ENCODE results near the gene PALLD.
"Not testable (repeated sequence)": the region's sequence is repeated elsewhere in the genome, so short reads cannot be mapped to it uniquely, and the experiment has no call there.

PALLD gene

DNA sequence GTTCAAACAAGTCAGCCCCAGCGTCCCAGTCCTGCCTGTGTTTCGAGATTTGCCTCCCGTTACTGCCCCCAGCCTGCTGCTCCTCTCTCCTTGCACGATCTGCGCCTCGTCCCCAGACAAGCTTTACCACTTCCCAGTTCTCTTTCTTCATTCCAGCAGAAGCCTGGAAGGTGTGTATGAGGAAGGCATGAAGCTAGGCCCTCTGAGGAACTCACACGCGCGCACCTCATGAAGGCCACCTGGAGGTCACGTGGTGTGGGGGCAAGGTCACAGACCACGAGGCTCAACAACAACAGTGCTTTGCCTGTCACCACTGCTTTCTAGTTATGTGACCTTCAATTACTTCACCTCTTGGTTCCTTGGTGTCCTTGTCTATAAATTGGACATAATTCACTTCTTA, 181.0 kb downstream of the PALLD start:
- DNase-seq (ENCODE audit: low read depth, low spot score), result no peak

DNA sequence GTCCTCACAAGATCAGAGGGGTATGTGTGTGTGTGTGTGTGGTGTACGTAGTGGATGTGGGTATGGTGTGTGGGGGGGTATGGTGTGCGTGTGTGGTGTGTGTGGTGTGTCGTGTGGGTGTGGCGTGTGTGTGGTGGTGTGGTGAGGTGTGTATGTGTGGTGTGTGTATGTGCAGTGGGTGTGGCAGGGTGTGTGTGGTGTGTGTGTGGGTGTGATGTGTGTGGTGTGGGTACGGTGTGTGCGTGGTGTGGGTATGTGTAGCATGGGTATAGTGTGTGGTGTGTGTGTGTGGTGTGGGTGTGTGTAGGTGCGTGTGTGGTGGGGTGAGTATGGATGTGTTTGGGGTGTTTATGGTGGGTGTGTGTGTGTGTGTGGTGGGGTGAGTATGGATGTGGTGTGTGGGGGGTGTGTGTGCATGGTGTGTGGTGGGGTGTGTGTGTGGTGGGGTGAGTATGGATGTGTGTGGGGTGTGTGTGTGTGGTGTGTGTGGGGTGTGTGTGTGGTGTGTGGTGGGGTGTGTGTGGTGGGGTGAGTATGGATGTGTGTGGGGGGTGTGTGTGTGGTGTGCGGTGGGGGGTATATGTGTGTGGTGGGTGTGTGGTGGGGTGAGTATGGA, 182.0 kb downstream of the PALLD start:
- no peak overlapping the region for H3K4me3 ChIP-seq (ENCODE audit: low read length)
- no peak for DNase-seq (ENCODE audit: low read depth, low spot score)

More for the DNA sequence above, 181.0 kb downstream of the PALLD start:
- no peak overlapping the region for H3K4me3 ChIP-seq (ENCODE audit: low read length)

DNA sequence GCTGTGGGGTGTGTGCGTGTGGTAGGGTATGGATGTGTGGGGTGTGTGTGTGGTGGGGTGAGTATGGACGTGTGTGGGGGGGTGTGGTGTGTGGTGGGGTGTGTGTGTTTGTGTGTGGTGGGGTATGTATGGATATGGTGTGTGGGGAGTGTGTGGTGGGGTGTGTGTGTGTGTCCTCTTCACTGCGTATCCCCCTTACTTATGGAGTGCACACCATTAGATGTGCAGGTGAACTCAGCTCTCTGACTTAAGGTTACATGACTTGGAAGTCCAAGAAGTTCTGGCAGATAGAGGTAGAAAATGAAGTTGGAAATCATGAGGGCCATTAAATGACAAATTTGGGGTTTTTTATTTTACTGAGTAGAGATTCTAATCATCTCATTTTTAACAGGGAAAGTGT, 182.5 kb downstream of the PALLD start:
- no peak overlapping the region for H3K4me3 ChIP-seq (ENCODE audit: low read length)
- DNase-seq (ENCODE audit: low read depth, low spot score), result no peak

DNA sequence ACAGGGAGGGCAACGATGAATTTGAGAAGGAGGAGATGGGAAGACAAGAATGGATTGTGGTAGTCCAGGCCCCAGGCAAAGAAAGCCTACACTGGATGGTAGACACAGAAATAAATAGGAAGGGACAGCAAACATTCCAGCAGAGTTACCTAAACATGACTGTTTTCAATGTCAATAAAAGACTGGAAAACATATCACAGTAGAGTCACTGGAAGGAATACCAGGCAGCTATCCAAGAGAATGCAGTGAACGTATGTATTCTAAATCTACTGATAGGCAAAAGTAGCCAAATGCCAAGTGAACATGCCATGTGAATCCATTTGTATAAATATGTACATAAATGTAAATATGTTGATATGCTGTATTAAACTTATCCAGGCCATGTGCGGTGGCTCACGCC, 183.0 kb downstream of the PALLD start:
- DNase-seq (ENCODE audit: low read depth, low spot score), result no peak
- no peak overlapping the region for H3K4me3 ChIP-seq (ENCODE audit: low read length)

GRCh38 chr4:168682898-168683500, 186.1 kb downstream of the PALLD start:
- no peak overlapping the region for H3K4me3 ChIP-seq (ENCODE audit: low read length)
- DNase-seq (ENCODE audit: low read depth, low spot score), result no peak

DNA sequence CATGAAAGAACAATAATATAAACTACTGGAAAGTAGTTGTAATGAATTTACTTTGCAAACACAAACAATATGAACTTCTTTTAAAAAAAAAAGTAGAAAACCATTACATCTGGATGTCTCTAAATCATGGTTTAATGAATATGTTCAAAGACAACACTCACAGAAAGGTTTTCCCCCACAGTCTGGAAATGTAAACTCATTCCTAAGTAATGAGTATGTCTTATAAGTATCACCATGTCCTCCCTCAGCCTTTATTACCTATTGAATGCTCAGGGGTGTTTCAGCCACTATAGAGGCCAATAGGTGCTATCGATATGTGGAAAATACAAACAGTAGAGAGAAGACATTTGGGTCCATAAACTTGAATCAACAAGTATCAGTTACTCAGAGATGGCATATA, 186.7 kb downstream of the PALLD start:
- no peak overlapping the region for H3K4me3 ChIP-seq (ENCODE audit: low read length)
- DNase-seq (ENCODE audit: low read depth, low spot score), result no peak

DNA sequence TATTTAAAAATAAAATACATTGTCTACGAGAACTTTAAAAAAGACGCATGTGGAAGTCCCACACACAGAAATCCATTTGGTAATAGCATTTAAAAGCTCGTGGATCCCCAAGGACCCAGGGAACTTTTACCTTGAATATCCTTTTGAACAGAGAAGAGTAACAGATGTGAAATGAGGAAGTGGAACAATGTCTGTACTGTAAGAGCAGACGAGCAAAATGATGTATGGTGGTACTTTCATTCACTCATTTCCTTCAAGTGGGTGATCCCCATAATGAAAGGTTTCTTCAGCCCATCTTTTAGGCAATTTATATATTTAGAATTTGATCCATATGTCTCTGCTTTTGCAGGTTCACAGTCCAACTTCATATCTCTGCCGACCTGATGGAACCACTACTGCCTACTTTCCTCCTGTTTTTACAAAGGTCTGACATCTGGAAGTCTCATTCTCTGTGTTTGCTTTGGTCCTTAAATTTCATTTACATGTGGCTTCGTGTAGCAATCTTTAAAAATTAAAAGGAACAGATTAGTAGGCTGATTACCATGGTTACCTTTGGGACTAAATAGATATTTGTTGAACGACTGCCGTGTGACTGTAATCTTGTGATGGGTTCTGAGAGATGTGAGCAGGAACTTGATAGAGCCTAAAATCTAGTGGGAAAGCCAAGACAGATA, 188.4 kb downstream of the PALLD start:
- DNase-seq (ENCODE audit: low read depth, low spot score), result no peak
- no peak overlapping the region for H3K4me3 ChIP-seq (ENCODE audit: low read length)

GRCh38 chr4:168688584-168688983, 191.7 kb downstream of the PALLD start:
- no peak overlapping the region for H3K4me3 ChIP-seq (ENCODE audit: low read length)
- no peak for DNase-seq (ENCODE audit: low read depth, low spot score)

- DNase-seq (ENCODE audit: low read depth, low spot score), result no peak
- no peak overlapping the region for H3K4me3 ChIP-seq (ENCODE audit: low read length)
Measured at GRCh38 chr4:168689791-168690190, 192.9 kb downstream of the PALLD start.

GRCh38 chr4:168690199-168690598, 193.3 kb downstream of the PALLD start:
- H3K4me3 ChIP-seq (ENCODE audit: low read length), result no peak overlapping the region
- no peak for DNase-seq (ENCODE audit: low read depth, low spot score)

GRCh38 chr4:168691631-168692369, 194.9 kb downstream of the PALLD start:
- no peak overlapping the region for H3K4me3 ChIP-seq (ENCODE audit: low read length)
- DNase-seq (ENCODE audit: low read depth, low spot score), result no peak

- no peak for DNase-seq (ENCODE audit: low read depth, low spot score)
- H3K4me3 ChIP-seq (ENCODE audit: low read length), result no peak overlapping the region
Measured at GRCh38 chr4:168693750-168694490, 197.1 kb downstream of the PALLD start.

DNA sequence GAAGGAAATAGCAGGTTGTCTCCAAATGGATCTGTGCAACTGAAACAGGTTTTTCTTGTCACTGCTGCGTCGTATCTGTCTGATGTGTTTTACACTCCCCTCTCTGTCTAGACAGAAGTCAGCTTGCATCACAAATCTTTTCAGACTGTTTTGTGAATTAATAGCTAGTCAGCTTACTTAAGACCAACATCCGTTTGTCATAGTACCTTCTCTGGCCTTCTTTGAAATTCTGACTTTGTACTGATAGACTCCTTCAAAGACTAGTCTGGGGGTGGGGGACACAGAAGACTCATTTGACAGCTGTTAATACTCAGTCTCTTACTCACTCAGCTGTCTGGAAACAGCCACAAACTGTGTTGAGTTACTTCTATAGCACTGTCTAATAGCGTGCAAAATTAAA, 197.8 kb downstream of the PALLD start:
- no peak for DNase-seq (ENCODE audit: low read depth, low spot score)
- H3K4me3 ChIP-seq (ENCODE audit: low read length), result no peak overlapping the region

DNA sequence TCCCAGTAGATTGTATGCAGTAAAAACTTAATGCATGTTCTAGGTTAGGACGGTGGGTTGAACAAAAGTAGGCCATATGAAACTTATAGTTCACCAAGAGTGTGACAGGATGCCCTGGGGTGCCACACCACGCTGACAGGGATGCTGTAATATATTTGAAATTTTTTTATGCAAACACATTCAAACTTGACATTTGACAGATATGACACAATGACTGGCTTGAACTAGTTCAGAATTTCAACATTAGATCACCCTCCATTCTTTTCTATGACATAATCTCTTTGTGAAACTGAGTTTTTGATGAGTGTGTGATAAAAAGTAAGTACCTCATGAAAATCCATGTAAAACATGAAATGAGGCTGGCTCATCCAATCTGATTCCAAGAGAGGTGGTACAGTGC, 198.4 kb downstream of the PALLD start:
- no peak for DNase-seq (ENCODE audit: low read depth, low spot score)
- H3K4me3 ChIP-seq (ENCODE audit: low read length), result no peak overlapping the region

DNA sequence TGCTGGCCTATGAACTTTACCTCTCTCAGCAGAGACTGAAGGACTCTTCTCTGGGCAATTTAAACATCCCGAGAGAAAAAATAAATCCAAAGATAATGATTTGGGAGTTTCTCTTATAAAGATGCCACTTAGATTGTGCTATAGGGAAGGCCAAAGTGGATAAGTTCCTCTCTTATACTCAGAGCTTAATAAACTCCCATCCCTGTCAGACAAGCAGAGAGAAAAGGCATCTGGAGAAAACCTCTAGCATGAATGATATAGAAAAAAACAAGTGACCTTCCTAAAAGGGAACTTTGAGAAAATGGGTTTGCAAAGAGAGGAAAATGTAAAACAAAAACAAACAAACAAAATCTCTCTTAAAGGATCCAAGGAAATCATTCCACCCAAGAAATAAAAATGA, 199.4 kb downstream of the PALLD start:
- H3K4me3 ChIP-seq (ENCODE audit: low read length), result no peak overlapping the region
- DNase-seq (ENCODE audit: low read depth, low spot score), result no peak

- no peak overlapping the region for H3K4me3 ChIP-seq (ENCODE audit: low read length)
- no peak for DNase-seq (ENCODE audit: low read depth, low spot score)
Measured at GRCh38 chr4:168696826-168697225, 200.0 kb downstream of the PALLD start.

GRCh38 chr4:168699224-168699878, 202.5 kb downstream of the PALLD start:
- no peak for DNase-seq (ENCODE audit: low read depth, low spot score)
- no peak overlapping the region for H3K4me3 ChIP-seq (ENCODE audit: low read length)

GRCh38 chr4:168701061-168701460, 204.2 kb downstream of the PALLD start:
- no peak overlapping the region for H3K4me3 ChIP-seq (ENCODE audit: low read length)
- DNase-seq (ENCODE audit: low read depth, low spot score), result no peak

DNA sequence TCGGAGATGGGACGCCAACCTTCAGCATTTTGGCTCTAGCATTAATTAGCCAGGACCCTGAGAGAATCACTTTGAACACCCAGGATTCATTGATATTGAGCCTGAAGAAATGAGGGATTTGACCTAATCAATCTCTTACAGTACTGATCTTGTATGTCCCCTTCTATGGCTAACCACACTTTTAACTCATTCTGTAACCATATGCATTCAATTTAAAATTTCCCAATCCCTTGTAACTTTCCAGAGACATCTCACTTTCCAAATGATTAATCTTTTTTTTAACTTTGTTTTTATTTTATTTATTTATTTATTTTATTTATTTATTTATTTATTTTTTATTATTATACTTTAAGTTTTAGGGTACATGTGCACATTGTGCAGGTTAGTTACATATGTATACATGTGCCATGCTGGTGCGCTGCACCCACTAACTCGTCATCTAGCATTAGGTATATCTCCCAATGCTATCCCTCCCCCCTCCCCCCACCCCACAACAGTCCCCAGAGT, 205.8 kb downstream of the PALLD start:
- DNase-seq (ENCODE audit: low read depth, low spot score); H3K4me3 ChIP-seq (ENCODE audit: low read length): not testable (repeated sequence)
